GM23338 (cell line): Measurements from ENCODE around the gene ENTPD7. TPM values are rescaled to one million over a fixed set of nuclear protein-coding genes. Genes with fewer than 3 reads are reported as not detected.

Source experiments
- ATAC-seq: fragments of 200-7000 bp; cut with Tn5 transposase; 3 replicates; pipeline ENCODE4 v1.9.1; 2020
- DNase-seq: peaks from one replicate; pipeline ENCODE4 v3.0.0-alpha.2; 2015; ENCODE audit warnings: low spot score
- H2AFZ ChIP-seq: fragments of 200-600 bp; sonication (generic); 2 replicates; pipeline ENCODE4 v1.8.0; 2016; ENCODE audit warnings: antibody characterized with exemption, mild to moderate bottlenecking, moderate library complexity
- H3F3A ChIP-seq: fragments of 200-600 bp; sonication (generic); replicated peaks from 2 replicates; pipeline ENCODE4 v1.8.0; 2017; ENCODE audit warnings: antibody characterized with exemption, mixed run types, low read depth
- H3K27ac ChIP-seq: fragments of 200-600 bp; sonication (generic); 2 replicates; pipeline ENCODE4 v1.6.1; 2016; ENCODE audit warnings: low read depth
- H3K27me3 ChIP-seq: fragments of 200-600 bp; sonication (generic); 2 replicates; pipeline ENCODE4 v1.8.0; 2016; ENCODE audit warnings: mild to moderate bottlenecking, mixed run types, moderate library complexity; ENCODE audit not compliant: insufficient read depth
- H3K36me3 ChIP-seq: fragments of 200-600 bp; sonication (generic); 2 replicates; pipeline ENCODE4 v1.8.0; 2016; ENCODE audit warnings: mild to moderate bottlenecking; ENCODE audit not compliant: insufficient read depth
- H3K4me1 ChIP-seq: fragments of 200-600 bp; sonication (generic); 2 replicates; pipeline ENCODE4 v1.8.0; 2016; ENCODE audit warnings: mild to moderate bottlenecking, moderate library complexity; ENCODE audit not compliant: insufficient read depth
- H3K4me2 ChIP-seq: fragments of 200-600 bp; sonication (generic); 2 replicates; pipeline ENCODE4 v1.7.1; 2017; ENCODE audit warnings: mixed run types
- H3K4me3 ChIP-seq: fragments of 200-600 bp; sonication (generic); 2 replicates; pipeline ENCODE4 v1.6.1; 2016; ENCODE audit warnings: mixed run types
- H3K79me2 ChIP-seq: fragments of 200-600 bp; sonication (generic); replicated peaks from 2 replicates; pipeline ENCODE4 v1.8.0; 2017; ENCODE audit warnings: mild to moderate bottlenecking; ENCODE audit not compliant: insufficient read depth
- H3K9me2 ChIP-seq: fragments of 200-600 bp; sonication (generic); 2 replicates; pipeline ENCODE4 v1.8.0; 2017; ENCODE audit not compliant: insufficient read depth
- H4K20me1 ChIP-seq: fragments of 200-600 bp; sonication (generic); replicated peaks from 2 replicates; pipeline ENCODE4 v1.8.0; 2017; ENCODE audit warnings: mild to moderate bottlenecking; ENCODE audit not compliant: insufficient read depth
- H3K27ac Mint-ChIP-seq: 2 replicates; pipeline ENCODE4 v1.8.0; 2020; ENCODE audit warnings: inconsistent platforms, mild to moderate bottlenecking, moderate library complexity, mixed read lengths
- H3K27me3 Mint-ChIP-seq: 3 replicates; pipeline ENCODE4 v1.8.0; 2022; ENCODE audit warnings: low read depth, mild to moderate bottlenecking, moderate library complexity, mixed read lengths, inconsistent platforms; ENCODE audit not compliant: insufficient read depth, poor library complexity
- H3K36me3 Mint-ChIP-seq: 3 replicates; pipeline ENCODE4 v1.8.0; 2021; ENCODE audit warnings: low read depth, mild to moderate bottlenecking, inconsistent platforms, moderate library complexity, mixed read lengths
- H3K4me1 Mint-ChIP-seq: 3 replicates; pipeline ENCODE4 v1.8.0; 2020; ENCODE audit warnings: mild to moderate bottlenecking, inconsistent platforms, mixed read lengths
- H3K4me3 Mint-ChIP-seq: 3 replicates; pipeline ENCODE4 v1.8.0; 2021; ENCODE audit warnings: moderate library complexity, mild to moderate bottlenecking, inconsistent platforms, mixed read lengths
- H3K9me3 Mint-ChIP-seq: 3 replicates; pipeline ENCODE4 v1.8.0; 2020; ENCODE audit warnings: moderate library complexity, mild to moderate bottlenecking, inconsistent platforms, mixed read lengths
- CREB1 ChIP-seq: fragments of 250-450 bp; sonication (Bioruptor Pico); IDR thresholded peaks from 2 replicates; pipeline ENCODE4 v1.5.0; 2020; ENCODE audit warnings: low read depth, mild to moderate bottlenecking, moderate library complexity
- CTCF ChIP-seq, 2 experiments: fragments of 200-600 bp in 1 of 2; sonication (generic) in 1 of 2; conservative IDR thresholded peaks; 2 replicates each; pipeline versions ENCODE4 v1.5.1 to v1.6.1; 2016 to 2017; ENCODE audit warnings: antibody characterized with exemption in 2 of 2, low read depth in 2 of 2, mild to moderate bottlenecking in 2 of 2, moderate library complexity in 1 of 2
- ETS1 ChIP-seq: IDR thresholded peaks from 2 replicates; pipeline ENCODE4 v1.6.1; 2016; ENCODE audit warnings: antibody characterized with exemption
- EZH2 ChIP-seq: fragments of 200-600 bp; sonication (generic); IDR thresholded peaks from one replicate; pipeline ENCODE4 v1.8.0; 2017; ENCODE audit warnings: antibody characterized with exemption, mild to moderate bottlenecking, low read depth; ENCODE audit not compliant: unreplicated experiment
- EZH2phosphoT487 ChIP-seq: fragments of 200-600 bp; sonication (generic); IDR thresholded peaks from one replicate; pipeline ENCODE4 v1.8.1; 2018; ENCODE audit warnings: antibody characterized with exemption; ENCODE audit not compliant: unreplicated experiment
- JUNB ChIP-seq: IDR thresholded peaks from one replicate; pipeline ENCODE4 v1.6.1; 2016; ENCODE audit warnings: antibody characterized with exemption; ENCODE audit not compliant: unreplicated experiment
- NANOG ChIP-seq: IDR thresholded peaks from 2 replicates; pipeline ENCODE4 v1.6.1; 2016; ENCODE audit warnings: antibody characterized with exemption, borderline replicate concordance
- POLR2AphosphoS5 ChIP-seq: IDR thresholded peaks from 2 replicates; pipeline ENCODE4 v1.6.1; 2016; ENCODE audit warnings: antibody characterized with exemption, low read depth
- STAT1 ChIP-seq: IDR thresholded peaks from one replicate; pipeline ENCODE4 v1.6.1; 2016; ENCODE audit warnings: antibody characterized with exemption; ENCODE audit not compliant: unreplicated experiment
- ZNF114 ChIP-seq: fragments of 250-450 bp; sonication (Bioruptor Pico); IDR thresholded peaks from 2 replicates; pipeline ENCODE4 v1.5.0; 2020; ENCODE audit warnings: mild to moderate bottlenecking, moderate library complexity
- ZNF331 ChIP-seq: fragments of 250-450 bp; sonication (Bioruptor Pico); IDR thresholded peaks from 2 replicates; pipeline ENCODE4 v1.5.0; 2020; ENCODE audit warnings: low read depth, mild to moderate bottlenecking, moderate library complexity
- polyA plus RNA-seq: library from polyadenylated mRNA; unstranded; fragments of >200 nt; fragmentation: Nextera tagmentation; extraction: Ambion mirVana; gene quantifications from 2 replicates; pipeline ENCODE4 v1.2.1, GENCODE V29; 2016
- total RNA-seq: library from RNA; depleted of rRNA; stranded (reverse); fragments of >200 nt; shearing (Covaris generic); gene quantifications from 2 replicates; pipeline ENCODE4 v1.2.3, GENCODE V29; 2014
- TF ChIP-seq, protein P1 (sequence below): IDR thresholded peaks from one replicate; pipeline ENCODE4 v1.6.1; 2018; ENCODE audit warnings: antibody characterized with exemption; ENCODE audit not compliant: unreplicated experiment
- TF ChIP-seq, protein P2 (sequence below): fragments of 250-450 bp; sonication (Bioruptor Pico); IDR thresholded peaks from 2 replicates; pipeline ENCODE4 v1.5.0; 2020; ENCODE audit warnings: mild to moderate bottlenecking, moderate library complexity

Gene ENTPD7
- total and polyA plus RNA-seq, 2 experiments from 2014 or later = 1.7 to 12.6 TPM

GRCh38 chr10:99667108-99667751 lies 7.9 kb downstream of the ENTPD7 start:
- no peak overlapping the region for H3K27ac Mint-ChIP-seq

More at GRCh38 chr10:99667108-99667751, 7.9 kb downstream of the ENTPD7 start:
- no peaks in the 10 kb centered on the region for H3F3A ChIP-seq
- H3K4me3 Mint-ChIP-seq = no peak overlapping the region
- H3K27me3 ChIP-seq = no peaks in the 10 kb centered on the region
- H3K4me1 Mint-ChIP-seq = no peaks in the 10 kb centered on the region
- TF ChIP-seq ZNF114 (no peak), EZH2 (no peak), EZH2phosphoT487 (no peak), NANOG (no peak), STAT1 (no peak), CREB1 (CRISPR knock-in tag) (no peak), ZNF331 (no peak), ETS1 (no peak), POLR2AphosphoS5 (no peak), CTCF (conservative IDR thresholded peaks at IDR 0.05; ENCODE audit: low read depth in 2 of 2) (no peak), JUNB (no peak)
- TF ChIP-seq, protein P1, sequence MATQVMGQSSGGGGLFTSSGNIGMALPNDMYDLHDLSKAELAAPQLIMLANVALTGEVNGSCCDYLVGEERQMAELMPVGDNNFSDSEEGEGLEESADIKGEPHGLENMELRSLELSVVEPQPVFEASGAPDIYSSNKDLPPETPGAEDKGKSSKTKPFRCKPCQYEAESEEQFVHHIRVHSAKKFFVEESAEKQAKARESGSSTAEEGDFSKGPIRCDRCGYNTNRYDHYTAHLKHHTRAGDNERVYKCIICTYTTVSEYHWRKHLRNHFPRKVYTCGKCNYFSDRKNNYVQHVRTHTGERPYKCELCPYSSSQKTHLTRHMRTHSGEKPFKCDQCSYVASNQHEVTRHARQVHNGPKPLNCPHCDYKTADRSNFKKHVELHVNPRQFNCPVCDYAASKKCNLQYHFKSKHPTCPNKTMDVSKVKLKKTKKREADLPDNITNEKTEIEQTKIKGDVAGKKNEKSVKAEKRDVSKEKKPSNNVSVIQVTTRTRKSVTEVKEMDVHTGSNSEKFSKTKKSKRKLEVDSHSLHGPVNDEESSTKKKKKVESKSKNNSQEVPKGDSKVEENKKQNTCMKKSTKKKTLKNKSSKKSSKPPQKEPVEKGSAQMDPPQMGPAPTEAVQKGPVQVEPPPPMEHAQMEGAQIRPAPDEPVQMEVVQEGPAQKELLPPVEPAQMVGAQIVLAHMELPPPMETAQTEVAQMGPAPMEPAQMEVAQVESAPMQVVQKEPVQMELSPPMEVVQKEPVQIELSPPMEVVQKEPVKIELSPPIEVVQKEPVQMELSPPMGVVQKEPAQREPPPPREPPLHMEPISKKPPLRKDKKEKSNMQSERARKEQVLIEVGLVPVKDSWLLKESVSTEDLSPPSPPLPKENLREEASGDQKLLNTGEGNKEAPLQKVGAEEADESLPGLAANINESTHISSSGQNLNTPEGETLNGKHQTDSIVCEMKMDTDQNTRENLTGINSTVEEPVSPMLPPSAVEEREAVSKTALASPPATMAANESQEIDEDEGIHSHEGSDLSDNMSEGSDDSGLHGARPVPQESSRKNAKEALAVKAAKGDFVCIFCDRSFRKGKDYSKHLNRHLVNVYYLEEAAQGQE = no peak
- TF ChIP-seq, protein P2, sequence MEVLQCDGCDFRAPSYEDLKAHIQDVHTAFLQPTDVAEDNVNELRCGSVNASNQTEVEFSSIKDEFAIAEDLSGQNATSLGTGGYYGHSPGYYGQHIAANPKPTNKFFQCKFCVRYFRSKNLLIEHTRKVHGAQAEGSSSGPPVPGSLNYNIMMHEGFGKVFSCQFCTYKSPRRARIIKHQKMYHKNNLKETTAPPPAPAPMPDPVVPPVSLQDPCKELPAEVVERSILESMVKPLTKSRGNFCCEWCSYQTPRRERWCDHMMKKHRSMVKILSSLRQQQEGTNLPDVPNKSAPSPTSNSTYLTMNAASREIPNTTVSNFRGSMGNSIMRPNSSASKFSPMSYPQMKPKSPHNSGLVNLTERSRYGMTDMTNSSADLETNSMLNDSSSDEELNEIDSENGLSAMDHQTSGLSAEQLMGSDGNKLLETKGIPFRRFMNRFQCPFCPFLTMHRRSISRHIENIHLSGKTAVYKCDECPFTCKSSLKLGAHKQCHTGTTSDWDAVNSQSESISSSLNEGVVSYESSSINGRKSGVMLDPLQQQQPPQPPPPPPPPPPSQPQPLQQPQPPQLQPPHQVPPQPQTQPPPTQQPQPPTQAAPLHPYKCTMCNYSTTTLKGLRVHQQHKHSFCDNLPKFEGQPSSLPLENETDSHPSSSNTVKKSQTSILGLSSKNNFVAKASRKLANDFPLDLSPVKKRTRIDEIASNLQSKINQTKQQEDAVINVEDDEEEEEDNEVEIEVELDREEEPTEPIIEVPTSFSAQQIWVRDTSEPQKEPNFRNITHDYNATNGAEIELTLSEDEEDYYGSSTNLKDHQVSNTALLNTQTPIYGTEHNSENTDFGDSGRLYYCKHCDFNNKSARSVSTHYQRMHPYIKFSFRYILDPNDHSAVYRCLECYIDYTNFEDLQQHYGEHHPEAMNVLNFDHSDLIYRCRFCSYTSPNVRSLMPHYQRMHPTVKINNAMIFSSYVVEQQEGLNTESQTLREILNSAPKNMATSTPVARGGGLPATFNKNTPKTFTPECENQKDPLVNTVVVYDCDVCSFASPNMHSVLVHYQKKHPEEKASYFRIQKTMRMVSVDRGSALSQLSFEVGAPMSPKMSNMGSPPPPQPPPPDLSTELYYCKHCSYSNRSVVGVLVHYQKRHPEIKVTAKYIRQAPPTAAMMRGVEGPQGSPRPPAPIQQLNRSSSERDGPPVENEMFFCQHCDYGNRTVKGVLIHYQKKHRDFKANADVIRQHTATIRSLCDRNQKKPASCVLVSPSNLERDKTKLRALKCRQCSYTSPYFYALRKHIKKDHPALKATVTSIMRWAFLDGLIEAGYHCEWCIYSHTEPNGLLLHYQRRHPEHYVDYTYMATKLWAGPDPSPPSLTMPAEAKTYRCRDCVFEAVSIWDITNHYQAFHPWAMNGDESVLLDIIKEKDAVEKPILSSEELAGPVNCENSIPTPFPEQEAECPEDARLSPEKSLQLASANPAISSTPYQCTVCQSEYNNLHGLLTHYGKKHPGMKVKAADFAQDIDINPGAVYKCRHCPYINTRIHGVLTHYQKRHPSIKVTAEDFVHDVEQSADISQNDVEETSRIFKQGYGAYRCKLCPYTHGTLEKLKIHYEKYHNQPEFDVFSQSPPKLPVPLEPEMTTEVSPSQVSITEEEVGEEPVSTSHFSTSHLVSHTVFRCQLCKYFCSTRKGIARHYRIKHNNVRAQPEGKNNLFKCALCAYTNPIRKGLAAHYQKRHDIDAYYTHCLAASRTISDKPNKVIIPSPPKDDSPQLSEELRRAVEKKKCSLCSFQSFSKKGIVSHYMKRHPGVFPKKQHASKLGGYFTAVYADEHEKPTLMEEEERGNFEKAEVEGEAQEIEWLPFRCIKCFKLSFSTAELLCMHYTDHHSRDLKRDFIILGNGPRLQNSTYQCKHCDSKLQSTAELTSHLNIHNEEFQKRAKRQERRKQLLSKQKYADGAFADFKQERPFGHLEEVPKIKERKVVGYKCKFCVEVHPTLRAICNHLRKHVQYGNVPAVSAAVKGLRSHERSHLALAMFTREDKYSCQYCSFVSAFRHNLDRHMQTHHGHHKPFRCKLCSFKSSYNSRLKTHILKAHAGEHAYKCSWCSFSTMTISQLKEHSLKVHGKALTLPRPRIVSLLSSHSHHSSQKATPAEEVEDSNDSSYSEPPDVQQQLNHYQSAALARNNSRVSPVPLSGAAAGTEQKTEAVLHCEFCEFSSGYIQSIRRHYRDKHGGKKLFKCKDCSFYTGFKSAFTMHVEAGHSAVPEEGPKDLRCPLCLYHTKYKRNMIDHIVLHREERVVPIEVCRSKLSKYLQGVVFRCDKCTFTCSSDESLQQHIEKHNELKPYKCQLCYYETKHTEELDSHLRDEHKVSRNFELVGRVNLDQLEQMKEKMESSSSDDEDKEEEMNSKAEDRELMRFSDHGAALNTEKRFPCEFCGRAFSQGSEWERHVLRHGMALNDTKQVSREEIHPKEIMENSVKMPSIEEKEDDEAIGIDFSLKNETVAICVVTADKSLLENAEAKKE (CRISPR knock-in tag) = no peak
- no peak overlapping the region for H3K4me2 ChIP-seq
- ATAC-seq (no peak), DNase-seq (no peak)
- H3K79me2 ChIP-seq = no peaks in the 10 kb centered on the region
- no peak overlapping the region for H3K27ac ChIP-seq
- peaks cover 6% of the 10 kb centered on the region; the same call in 2 of the 3 replicates for H3K36me3 Mint-ChIP-seq
- H4K20me1 ChIP-seq = no peaks in the 10 kb centered on the region
- no peak overlapping the region for H2AFZ ChIP-seq
- no peaks in the 10 kb centered on the region for H3K27me3 Mint-ChIP-seq
- H3K9me3 Mint-ChIP-seq = no peaks in the 10 kb centered on the region
- H3K4me3 ChIP-seq = no peak overlapping the region
- H3K4me1 ChIP-seq = no peaks in the 10 kb centered on the region
- H3K9me2 ChIP-seq = no peaks in the 10 kb centered on the region
- H3K36me3 ChIP-seq = no peaks in the 10 kb centered on the region
